Adrenal gland (tissue), 12 donors: ENCODE results near the gene ERC1. TPM values are rescaled to one million over a fixed set of nuclear protein-coding genes. Genes with fewer than 3 reads are reported as not detected.
"Not testable (repeated sequence)": the region's sequence is repeated elsewhere in the genome, so short reads cannot be mapped to it uniquely, and the experiment has no call there.

Source experiments
- DNase-seq, 7 donors: peaks; one replicate each; pipeline ENCODE4 v3.0.0-alpha.2; 2019 to 2020
- H3K27ac ChIP-seq, 5 donors: fragments of 200-600 bp; sonication (generic) in 4 of 5; 1 replicate in 3 of 5; 2 replicates in 2 of 5; pipeline versions ENCODE4 v1.5.1 to v1.8.0; 2016 to 2020; ENCODE audit warnings: mild to moderate bottlenecking in 1 of 5
- H3K27me3 ChIP-seq: fragments of 200-600 bp; 2 replicates; pipeline ENCODE4 v1.8.0; 2021
- H3K36me3 ChIP-seq, 2 donors: fragments of 200-600 bp; replicated peaks in 1 of 2; 1 replicate in 1 of 2; 2 replicates in 1 of 2; pipeline versions ENCODE4 v1.5.1 to v1.8.0; 2018 to 2022
- H3K4me1 ChIP-seq, 2 donors: fragments of 200-600 bp; replicated peaks in 1 of 2; 1 replicate in 1 of 2; 2 replicates in 1 of 2; pipeline versions ENCODE4 v1.5.1 to v1.8.0; 2018 to 2021
- H3K4me3 ChIP-seq, 4 donors: fragments of 200-600 bp; sonication (generic) in 3 of 4; one replicate each; pipeline ENCODE4 v1.5.1; 2016 to 2018
- H3K9me3 ChIP-seq, 3 donors: fragments of 200-600 bp; sonication (generic) in 1 of 3; replicated peaks in 1 of 3; 1 replicate in 2 of 3; 2 replicates in 1 of 3; pipeline versions ENCODE4 v1.5.1 to v1.8.0; 2016 to 2021
- CTCF ChIP-seq, 6 experiments: fragments of 450-650 bp in 4 of 6; fragments of 200-600 bp in 2 of 6; sonication (generic) in 1 of 6; IDR thresholded peaks; 1 replicate in 5 of 6; 2 replicates in 1 of 6; pipeline versions ENCODE4 v1.5.1 to v1.8.0; 2016 to 2021; ENCODE audit warnings: antibody characterized with exemption in 6 of 6, mild to moderate bottlenecking in 2 of 6, moderate library complexity in 1 of 6
- POLR2A ChIP-seq, 2 donors: fragments of 450-650 bp; IDR thresholded peaks; one replicate each; pipeline ENCODE4 v1.6.1; 2017; ENCODE audit warnings: antibody characterized with exemption in 2 of 2, mild to moderate bottlenecking in 2 of 2, moderate library complexity in 1 of 2
- WGBS, 4 donors: extraction: QIAGEN DNeasy Blood & Tissue Kit in 2 of 4; methylation state at CpG; one replicate each; pipeline versions ENCODE4 v1.1.5 to v1.1.7; 2013 to 2017; 5-methylcytosine and 5-hydroxymethylcytosine counted together
- intact Hi-C, 2 donors: fragments of 100-400 bp; cut with DNase I; formaldehyde crosslinking; loops; one replicate each; pipeline versions ENCODE4 v1.14.1 to v1.15.0; 2022 to 2023
- polyA plus RNA-seq, 3 donors: library from polyadenylated mRNA; stranded (reverse); fragments of 200-250 nt in 2 of 3; fragments of 350-450 nt in 1 of 3; fragmentation: Illumina TruSeq in 1 of 3; extraction: RNeasy Lipid Tissue Mini Kit (QIAGEN cat#74804) in 1 of 3; gene quantifications; one replicate each; pipeline ENCODE4 v1.2.3, GENCODE V29; 2013 to 2014
- total RNA-seq, 9 donors: library from RNA; depleted of rRNA in 4 of 9; stranded (reverse); fragments of >200 nt in 4 of 9; fragments of 120-200 nt in 1 of 9; fragmentation: NEBNext Ultra II Directional in 1 of 9; extraction: Animal tissue kit (Norgen Biotek cat#: 25700) in 1 of 9; gene quantifications; one replicate each; pipeline versions ENCODE4 v1.1.0 to v1.2.4, GENCODE V29; 2013 to 2023
- donor health status: healthy with polysubstance abuse.
- donor health status: Bipolar disorder and iron deficiency.
- donor health status: DM: yes; HTN: yes; CAD: no.
- donor health status: DM: no; HTN: no; CAD: no.
- donor health status: DM: no; HTN: no; CAD: no.
- donor health status: DM: yes; HTN: yes; CAD: no.

ERC1 gene
- total and polyA plus RNA-seq, 12 donors, result 4.1 to 79.5 (median 40.2) TPM

- TF ChIP-seq CTCF (IDR thresholded peaks at IDR 0.05) (no peak), POLR2A (IDR thresholded peaks at IDR 0.05) (no peak)
- no peaks in the 10 kb centered on the region for H3K27me3 ChIP-seq
- no peak overlapping the region for H3K4me3 ChIP-seq
- no peak overlapping the region for H3K27ac ChIP-seq
- peaks cover 0 to 26% of the 10 kb centered on the region in 2 donors for H3K4me1 ChIP-seq
- no peaks in the 10 kb centered on the region for H3K36me3 ChIP-seq
- DNase-seq, result no peak
- H3K9me3 ChIP-seq, result no peaks in the 10 kb centered on the region
- intact Hi-C loops, result no loop called here
- WGBS, 4 donors, result 71 to 85% (median 76%) methylated on average over 1 of the region's 1 CpG
Observed at GRCh38 chr12:1311145-1311544, 320.1 kb downstream of the ERC1 start.

DNA sequence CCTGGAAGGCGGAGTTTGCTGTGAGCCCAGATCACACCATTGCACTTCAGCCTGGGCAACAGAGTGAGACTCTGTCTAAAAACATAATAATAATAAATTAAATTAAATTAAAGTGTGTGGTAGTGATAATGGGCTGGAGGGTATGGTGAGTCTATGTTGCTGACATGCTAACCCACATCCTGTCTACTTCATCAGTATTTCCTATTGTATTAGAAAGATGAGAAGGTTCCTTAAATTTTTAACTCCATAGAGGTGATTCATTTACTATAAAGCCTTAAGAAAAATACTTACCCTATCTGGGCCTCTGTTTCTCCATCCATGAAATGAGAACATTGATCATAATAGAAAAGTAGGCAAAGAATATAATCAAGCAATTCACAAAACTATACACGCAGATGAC lies 322.9 kb downstream of the ERC1 start:
- peaks cover 6 to 20% of the 10 kb centered on the region in 2 donors for H3K4me1 ChIP-seq
- DNase-seq, result no peak
- TF ChIP-seq CTCF (IDR thresholded peaks at IDR 0.05) (no peak), POLR2A (IDR thresholded peaks at IDR 0.05) (no peak)
- WGBS, 4 donors, result 97 to 100% (median 99%) methylated on average over 2 of the region's 2 CpGs
- H3K36me3 ChIP-seq, result no peaks in the 10 kb centered on the region
- no peak overlapping the region for H3K27ac ChIP-seq
- H3K9me3 ChIP-seq, result no peaks in the 10 kb centered on the region
- H3K4me3 ChIP-seq, result no peak overlapping the region
- no peaks in the 10 kb centered on the region for H3K27me3 ChIP-seq
- intact Hi-C loops, result no loop called here

DNA sequence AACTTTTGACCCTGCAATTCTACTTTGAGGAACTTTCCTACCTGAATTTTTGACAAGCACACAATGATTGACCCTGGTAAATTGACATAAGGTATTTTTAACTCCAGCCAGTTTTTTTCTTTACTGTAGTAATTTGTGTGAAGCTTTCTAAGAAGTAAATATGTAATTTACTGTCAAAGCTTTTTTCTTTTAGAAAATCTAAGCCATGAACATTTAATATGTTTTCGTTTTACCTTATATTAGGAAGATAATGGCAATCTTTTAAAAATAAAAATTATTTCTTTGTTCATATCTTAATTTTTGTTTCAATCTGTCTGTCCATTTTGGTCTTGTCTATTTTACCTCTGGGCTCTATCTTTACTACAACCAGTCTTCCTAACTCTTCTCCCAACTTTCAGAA lies 323.5 kb downstream of the ERC1 start:
- H3K4me1 ChIP-seq, result peaks cover 12 to 22% of the 10 kb centered on the region in 2 donors
- no peaks in the 10 kb centered on the region for H3K27me3 ChIP-seq
- no peak for DNase-seq
- WGBS, 4 donors, result 44 to 100% (median 99%) methylated on average over 1 of the region's 1 CpG
- no peaks in the 10 kb centered on the region for H3K9me3 ChIP-seq
- no peak overlapping the region for H3K4me3 ChIP-seq
- TF ChIP-seq CTCF (IDR thresholded peaks at IDR 0.05), result no peak
- H3K36me3 ChIP-seq, result no peaks in the 10 kb centered on the region
- intact Hi-C loops, result no loop called here
- H3K27ac ChIP-seq, result no peak overlapping the region

DNA sequence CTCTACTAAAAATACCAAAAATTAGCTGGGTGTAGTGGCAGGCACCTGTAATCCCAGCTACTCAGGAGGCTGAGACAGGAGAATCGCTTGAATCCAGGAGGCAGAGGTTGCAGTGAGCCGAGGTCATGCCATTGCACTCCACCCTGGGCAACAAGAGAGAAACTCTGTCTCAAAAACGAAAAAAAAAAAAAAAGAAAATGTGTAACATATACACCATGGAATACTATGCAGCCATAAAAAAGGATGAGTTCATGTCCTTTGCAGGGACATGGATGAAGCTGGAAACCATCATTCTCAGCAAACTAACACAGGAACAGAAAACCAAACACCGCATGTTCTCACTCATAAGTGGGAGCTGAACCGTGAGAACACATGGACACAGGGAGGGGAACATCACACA lies 326.0 kb downstream of the ERC1 start:
- H3K9me3 ChIP-seq, H3K27me3 ChIP-seq, H3K27ac ChIP-seq, intact Hi-C loops, H3K36me3 ChIP-seq, DNase-seq, H3K4me3 ChIP-seq: not testable (repeated sequence)
- H3K4me1 ChIP-seq, result peaks cover 13 to 22% of the 10 kb centered on the region in 2 donors
- 94 to 98% (median 97%) methylated on average over 5 of the region's 5 CpGs for WGBS, 4 donors

GRCh38 chr12:1318327-1319031 lies 327.5 kb downstream of the ERC1 start:
- intact Hi-C loops, result no loop called here
- Histone ChIP-seq H3K27me3 (no peaks in the 10 kb centered on the region), H3K36me3 (no peaks in the 10 kb centered on the region), H3K27ac (peak overlapping the region in 2 of 5 donors; percentile 12 to 19), H3K4me3 (no peak overlapping the region), H3K9me3 (no peaks in the 10 kb centered on the region), H3K4me1 (peaks cover 13 to 22% of the 10 kb centered on the region in 2 donors)
- TF ChIP-seq CTCF (IDR thresholded peaks at IDR 0.05) (no peak), POLR2A (IDR thresholded peaks at IDR 0.05) (no peak)
- DNase-seq, result peak in 2 of 7 donors; percentile 8 to 26
- 50 to 68% (median 59%) methylated on average over 7 of the region's 7 CpGs for WGBS, 4 donors
